IPS-15b (cell line): ENCODE measurements around the gene SDHAF3.
"Not testable (repeated sequence)": the region's sequence is repeated elsewhere in the genome, so short reads cannot be mapped to it uniquely, and the experiment has no call there.

ENCODE experiments used
- H3K27me3 ChIP-seq: one replicate; pipeline ENCODE4 v1.6.1; 2013; ENCODE audit warnings: low read length; ENCODE audit not compliant: control insufficient read depth, insufficient read depth
- H3K36me3 ChIP-seq: one replicate; pipeline ENCODE4 v1.6.1; 2013; ENCODE audit warnings: low read length; ENCODE audit not compliant: control insufficient read depth, insufficient read depth
- H3K4me1 ChIP-seq: one replicate; pipeline ENCODE4 v1.6.1; 2013; ENCODE audit warnings: mild to moderate bottlenecking, low read length; ENCODE audit not compliant: control insufficient read depth, insufficient read depth
- H3K4me3 ChIP-seq: one replicate; pipeline ENCODE4 v1.5.1; 2013; ENCODE audit warnings: low read depth, low read length
- H3K9ac ChIP-seq: one replicate; pipeline ENCODE4 v1.6.1; 2013; ENCODE audit warnings: low read depth, mild to moderate bottlenecking, low read length
- H3K9me3 ChIP-seq: one replicate; pipeline ENCODE4 v1.6.1; 2013; ENCODE audit warnings: mild to moderate bottlenecking, low read length; ENCODE audit not compliant: control insufficient read depth, insufficient read depth

Gene SDHAF3

DNA sequence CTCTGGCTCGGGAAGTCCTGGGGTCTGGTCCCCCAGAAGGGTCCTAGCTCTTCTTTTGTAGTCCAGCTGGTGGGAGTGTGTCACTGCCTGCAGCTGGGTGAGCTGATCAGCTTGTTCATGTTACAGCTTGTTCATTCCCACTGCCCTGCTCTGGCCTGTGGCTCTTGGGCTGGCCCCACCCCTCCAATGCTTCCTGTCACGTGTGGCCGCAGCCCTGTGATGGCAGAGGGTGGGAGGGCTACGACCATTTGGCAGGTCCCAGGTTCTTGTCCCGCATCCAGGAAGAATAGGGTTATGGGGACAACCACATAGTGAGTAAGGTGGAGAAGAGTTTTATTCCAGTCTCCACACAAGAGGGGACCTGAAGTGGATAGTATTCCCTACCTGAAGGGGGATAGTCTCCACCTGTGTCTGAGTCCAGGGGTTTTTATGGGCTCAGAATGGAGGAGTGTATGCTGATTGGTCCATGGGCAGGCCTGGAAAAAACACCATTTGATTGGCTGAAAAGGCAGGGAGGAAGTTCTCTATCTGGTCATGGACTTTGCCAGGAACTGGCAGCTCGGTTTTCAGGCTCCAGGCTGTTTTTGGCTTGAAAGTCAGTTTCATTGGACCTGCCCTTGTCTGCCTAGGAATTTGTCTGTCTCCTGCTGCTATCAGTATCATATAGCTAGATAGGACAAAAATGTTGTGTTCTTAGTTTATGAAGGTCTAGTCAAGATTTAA lies 13.1 kb downstream of the SDHAF3 start:
- Histone ChIP-seq H3K36me3 (no peaks in the 10 kb centered on the region), H3K4me3 (no peak overlapping the region), H3K4me1 (peaks cover 11% of the 10 kb centered on the region), H3K27me3 (no peaks in the 10 kb centered on the region), H3K9ac (no peak overlapping the region), H3K9me3 (no peaks in the 10 kb centered on the region)

DNA sequence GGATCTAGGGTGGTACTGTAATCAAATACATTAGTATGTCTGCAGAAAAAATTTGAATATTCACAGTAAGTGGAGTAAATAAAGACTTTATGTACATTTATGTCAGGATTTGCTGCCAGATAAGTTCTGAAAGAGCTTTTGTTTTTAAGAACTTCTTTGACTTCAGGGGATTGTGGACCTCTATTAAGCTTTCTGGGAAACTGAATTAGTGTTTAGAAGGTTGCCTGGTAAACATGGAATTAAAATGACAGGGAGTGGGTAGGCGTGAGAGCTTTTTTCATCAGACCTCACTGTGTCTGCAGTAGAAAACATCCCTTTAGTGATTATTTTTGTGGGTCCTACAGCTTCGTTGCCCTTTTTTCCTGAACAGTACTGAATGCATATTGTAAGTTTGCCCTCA lies 15.7 kb downstream of the SDHAF3 start:
- Histone ChIP-seq H3K4me1 (no peaks in the 10 kb centered on the region), H3K36me3 (no peaks in the 10 kb centered on the region), H3K9me3 (no peaks in the 10 kb centered on the region), H3K4me3 (no peak overlapping the region), H3K27me3 (no peaks in the 10 kb centered on the region), H3K9ac (no peak overlapping the region)

DNA sequence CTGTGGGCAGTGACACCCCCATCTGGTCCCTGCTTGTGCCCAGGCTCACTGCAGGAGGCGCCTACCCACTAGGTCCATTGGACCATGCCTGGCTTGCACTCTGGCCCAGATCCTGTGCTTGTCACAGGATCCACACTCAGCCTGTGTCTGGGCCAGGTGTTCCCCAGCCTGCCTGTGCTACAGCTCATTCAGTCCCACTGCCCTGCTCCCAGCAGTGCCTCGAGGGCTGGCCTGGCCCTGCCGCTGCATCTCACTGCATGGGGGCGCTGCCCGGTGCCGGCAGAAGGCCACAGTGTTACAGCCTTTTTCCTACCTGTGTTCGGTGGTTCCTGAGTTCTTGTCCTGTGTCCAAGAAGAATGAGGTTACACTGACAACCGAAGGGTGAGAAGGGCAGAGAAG lies 21.3 kb downstream of the SDHAF3 start:
- peaks cover 11% of the 10 kb centered on the region for H3K9me3 ChIP-seq
- no peaks in the 10 kb centered on the region for H3K4me1 ChIP-seq
- H3K27me3 ChIP-seq, result no peaks in the 10 kb centered on the region
- H3K4me3 ChIP-seq, result no peak overlapping the region
- H3K9ac ChIP-seq, result no peak overlapping the region
- H3K36me3 ChIP-seq, result peaks cover 4% of the 10 kb centered on the region

DNA sequence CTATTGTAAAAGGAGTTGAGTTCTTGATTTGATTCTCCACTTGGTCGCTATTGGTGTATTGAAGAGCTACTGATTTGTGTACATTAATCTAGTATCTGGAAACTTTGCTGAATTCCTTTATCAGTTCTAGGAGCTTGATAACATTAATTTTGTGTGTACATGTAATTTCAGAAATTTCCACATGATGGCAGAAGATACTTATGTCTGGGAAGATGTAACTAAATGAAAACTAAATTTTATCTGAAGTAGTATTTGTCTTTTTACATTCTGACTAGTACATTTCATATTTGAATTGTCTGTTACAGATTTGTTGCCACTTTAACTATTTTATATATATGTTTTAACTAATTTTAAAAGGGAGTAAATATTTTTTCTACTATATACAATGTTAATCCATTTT lies 27.6 kb downstream of the SDHAF3 start:
- Histone ChIP-seq H3K9me3 (no peaks in the 10 kb centered on the region), H3K4me3 (no peak overlapping the region), H3K36me3 (no peaks in the 10 kb centered on the region), H3K27me3 (no peaks in the 10 kb centered on the region), H3K4me1 (no peaks in the 10 kb centered on the region), H3K9ac (no peak overlapping the region)

DNA sequence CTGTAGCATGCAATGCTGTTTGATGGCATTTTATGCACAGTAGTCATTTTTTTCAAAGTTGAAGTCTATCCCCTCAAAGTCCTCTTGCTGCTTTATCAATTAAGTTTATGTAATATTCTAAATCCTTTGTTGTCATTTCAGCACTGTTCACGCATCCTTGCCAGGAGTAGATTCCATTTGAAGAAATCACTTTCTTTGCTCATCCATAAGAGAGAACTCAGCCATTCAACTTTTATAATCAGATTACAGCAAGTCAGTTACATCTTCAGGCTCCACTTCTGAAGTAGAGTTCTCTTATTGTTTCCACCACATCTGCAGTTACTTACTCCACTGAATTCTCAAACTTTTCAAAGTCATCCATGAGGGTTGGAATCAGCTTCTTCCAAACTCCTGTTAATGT lies 32.3 kb downstream of the SDHAF3 start:
- Histone ChIP-seq H3K4me1 (peaks cover 4% of the 10 kb centered on the region), H3K9ac (no peak overlapping the region), H3K9me3 (no peaks in the 10 kb centered on the region), H3K27me3 (no peaks in the 10 kb centered on the region), H3K4me3 (no peak overlapping the region), H3K36me3 (no peaks in the 10 kb centered on the region)

DNA sequence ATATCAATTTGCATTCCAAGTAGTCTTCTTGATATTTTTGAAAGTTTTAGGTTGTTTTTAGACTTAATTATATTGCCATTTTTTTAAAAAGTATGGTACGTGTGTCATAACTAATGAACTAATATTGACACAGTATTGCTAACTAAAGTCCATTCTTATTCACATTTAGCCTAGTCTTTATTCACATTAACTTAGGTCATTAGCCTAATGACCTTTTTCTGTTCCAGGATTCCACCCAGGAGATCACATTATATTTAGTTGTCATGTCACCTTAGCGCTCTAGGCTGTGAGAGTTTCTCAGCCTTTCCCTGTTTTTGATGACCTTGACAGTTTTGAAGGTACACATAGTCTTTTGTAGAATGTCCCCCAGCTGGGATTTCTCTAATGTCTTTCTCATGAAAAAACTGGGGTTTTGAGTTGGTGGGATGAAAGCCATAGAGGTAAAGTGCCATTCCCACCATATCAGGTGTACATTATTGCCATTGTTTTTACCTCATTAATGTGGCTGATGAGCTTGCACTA lies 38.5 kb downstream of the SDHAF3 start:
- H3K9ac ChIP-seq, result no peak overlapping the region

DNA sequence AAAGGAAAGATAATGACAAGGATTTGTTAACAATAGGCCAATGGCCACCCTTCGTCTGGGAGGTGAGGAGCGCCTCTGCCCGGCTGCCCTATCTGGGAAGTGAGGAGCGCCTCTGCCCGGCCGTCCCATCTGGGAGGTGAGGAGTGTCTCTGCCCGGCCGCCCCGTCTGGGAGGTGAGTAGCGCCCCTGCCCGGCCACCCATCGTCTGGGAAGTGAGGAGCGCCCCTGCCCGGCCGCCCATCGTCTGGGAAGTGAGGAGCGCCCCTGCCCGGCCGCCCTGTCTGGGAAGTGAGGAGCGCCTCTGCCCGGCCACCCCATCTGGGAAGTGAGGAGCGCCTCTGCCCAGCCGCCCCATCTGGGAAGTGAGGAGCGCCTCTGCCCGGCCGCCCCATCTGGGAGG lies 42.5 kb downstream of the SDHAF3 start:
- H3K4me3 ChIP-seq, H3K36me3 ChIP-seq, H3K9ac ChIP-seq: not testable (repeated sequence)

More for the DNA sequence above, 38.5 kb downstream of the SDHAF3 start:
- peaks cover 6% of the 10 kb centered on the region for H3K4me1 ChIP-seq
- H3K36me3 ChIP-seq, result no peaks in the 10 kb centered on the region
- no peaks in the 10 kb centered on the region for H3K9me3 ChIP-seq
- H3K4me3 ChIP-seq, result no peak overlapping the region
- H3K27me3 ChIP-seq, result no peaks in the 10 kb centered on the region

DNA sequence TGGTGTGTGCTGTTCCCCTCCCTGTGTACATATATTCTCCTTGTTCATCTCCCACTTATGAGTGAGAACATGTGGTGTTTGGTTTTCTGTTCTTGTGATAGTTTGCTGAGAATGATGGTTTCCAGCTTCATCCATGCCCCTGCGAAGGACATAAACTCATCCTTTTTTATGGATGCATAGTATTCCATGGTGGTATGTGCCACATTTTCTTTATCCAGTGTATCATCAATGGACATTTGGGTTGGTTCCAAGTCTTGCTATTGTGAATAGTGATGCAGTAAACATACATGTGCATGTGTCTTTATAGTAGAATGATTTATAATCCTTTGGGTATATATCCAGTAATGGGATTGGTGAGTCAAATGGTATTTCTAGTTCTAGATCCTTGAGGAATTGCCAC lies 44.1 kb downstream of the SDHAF3 start:
- not testable (repeated sequence) for H3K27me3 ChIP-seq, H3K4me3 ChIP-seq, H3K9ac ChIP-seq, H3K4me1 ChIP-seq, H3K36me3 ChIP-seq, H3K9me3 ChIP-seq

More for the DNA sequence above, 42.5 kb downstream of the SDHAF3 start:
- H3K9me3 ChIP-seq, H3K4me1 ChIP-seq, H3K27me3 ChIP-seq: not testable (repeated sequence)

DNA sequence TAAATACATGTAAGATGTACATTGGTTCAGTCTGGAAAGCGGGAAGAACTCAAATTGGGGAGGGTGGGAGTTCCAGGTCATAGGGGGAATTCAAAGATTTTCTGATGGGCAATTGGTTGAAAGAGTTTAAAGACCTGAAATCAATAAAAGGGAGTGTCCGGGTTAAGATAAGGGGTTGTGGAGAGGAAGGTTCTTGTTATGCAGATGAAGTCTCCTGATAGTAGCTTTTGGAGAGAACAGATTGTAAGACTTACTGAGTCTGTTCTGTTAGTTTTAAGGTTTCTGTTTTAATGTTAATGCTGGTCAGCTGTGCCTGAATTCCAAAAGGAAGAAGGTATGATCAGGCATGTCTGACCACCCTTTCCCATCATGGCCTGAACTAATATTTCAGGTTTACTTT lies 48.8 kb downstream of the SDHAF3 start:
- peaks cover 4% of the 10 kb centered on the region for H3K36me3 ChIP-seq
- no peak overlapping the region for H3K9ac ChIP-seq
- no peaks in the 10 kb centered on the region for H3K4me1 ChIP-seq

DNA sequence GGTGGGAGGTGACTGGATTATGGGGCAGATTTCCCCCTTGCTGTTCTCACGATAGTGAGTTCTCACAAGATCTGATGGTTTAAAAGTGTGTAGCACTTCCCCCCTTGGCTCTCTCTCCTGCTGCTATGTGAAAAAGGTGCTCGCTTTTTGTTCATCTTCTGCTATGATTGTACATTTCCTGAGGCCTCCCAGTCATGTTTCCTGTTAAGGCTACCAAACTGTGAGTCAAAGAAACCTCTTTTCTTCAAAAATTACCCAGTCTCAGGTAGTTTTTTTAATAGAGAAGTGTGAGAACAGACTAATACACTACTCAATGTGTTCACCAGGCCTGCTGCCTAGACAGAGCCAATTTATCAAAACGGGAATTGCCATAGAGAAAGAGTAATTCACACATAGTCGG lies 49.7 kb downstream of the SDHAF3 start:
- Histone ChIP-seq H3K36me3 (peaks cover 4% of the 10 kb centered on the region), H3K9me3 (peaks cover 4% of the 10 kb centered on the region), H3K4me3 (no peak overlapping the region), H3K9ac (no peak overlapping the region), H3K27me3 (no peaks in the 10 kb centered on the region), H3K4me1 (no peaks in the 10 kb centered on the region)

More for the DNA sequence above, 48.8 kb downstream of the SDHAF3 start:
- Histone ChIP-seq H3K4me3 (no peak overlapping the region), H3K9me3 (peaks cover 4% of the 10 kb centered on the region), H3K27me3 (no peaks in the 10 kb centered on the region)

DNA sequence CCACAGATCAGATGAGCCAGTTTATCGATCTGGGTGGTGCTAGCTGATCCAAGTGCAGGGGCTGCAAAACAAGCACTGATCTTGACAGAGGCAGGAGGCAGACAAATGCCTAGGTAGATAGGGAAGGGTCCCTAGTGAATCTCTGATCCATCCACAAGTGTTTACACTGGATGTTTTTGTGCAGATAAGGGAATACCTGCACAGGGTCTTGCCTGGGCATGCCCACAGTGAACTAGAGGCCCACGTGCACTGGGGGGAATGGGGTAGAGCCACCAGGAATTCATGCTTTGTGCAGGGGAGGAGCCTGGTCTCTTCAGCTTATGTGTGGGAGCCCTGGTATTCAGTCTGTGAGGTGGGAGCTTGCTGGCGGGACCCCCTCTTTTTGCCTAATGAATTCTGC lies 50.3 kb downstream of the SDHAF3 start:
- H3K9me3 ChIP-seq, result peaks cover 4% of the 10 kb centered on the region
- H3K9ac ChIP-seq, result no peak overlapping the region
- H3K4me3 ChIP-seq, result no peak overlapping the region
- H3K36me3 ChIP-seq, result peaks cover 4% of the 10 kb centered on the region
- no peaks in the 10 kb centered on the region for H3K27me3 ChIP-seq
- no peaks in the 10 kb centered on the region for H3K4me1 ChIP-seq

DNA sequence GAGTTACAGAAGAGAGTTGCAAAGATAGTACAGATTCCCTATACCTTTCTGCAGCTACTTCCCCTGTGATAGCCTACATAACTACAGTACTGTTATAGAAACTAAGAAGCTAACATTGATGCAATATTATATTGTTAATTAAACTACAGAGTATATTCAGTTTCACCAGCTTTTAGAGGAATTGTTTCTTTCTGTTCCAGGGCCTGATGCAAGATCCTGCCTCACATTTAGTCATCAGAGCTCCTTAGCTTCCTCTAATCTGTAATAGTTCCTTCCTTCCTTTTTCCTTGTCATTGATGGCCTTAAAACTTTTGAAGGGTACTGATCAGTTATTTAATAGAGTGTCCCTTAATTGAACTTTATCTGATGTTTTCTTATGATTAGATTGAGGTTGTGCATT lies 56.8 kb downstream of the SDHAF3 start:
- H3K27me3 ChIP-seq, result no peaks in the 10 kb centered on the region
- no peak overlapping the region for H3K9ac ChIP-seq
- no peaks in the 10 kb centered on the region for H3K9me3 ChIP-seq
- H3K36me3 ChIP-seq, result no peaks in the 10 kb centered on the region
- H3K4me3 ChIP-seq, result no peak overlapping the region
- no peaks in the 10 kb centered on the region for H3K4me1 ChIP-seq
